Thyroid gland (tissue), 4 donors: ENCODE results near the gene SOX13.

Experiments used
- CTCF ChIP-seq, 6 experiments: fragments of 200-600 bp in 3 of 6; fragments of 450-650 bp in 3 of 6; sonication (generic) in 3 of 6; IDR thresholded peaks; one replicate each; pipeline ENCODE4 v1.5.1; 2016 to 2019; ENCODE audit warnings: antibody characterized with exemption in 6 of 6, mild to moderate bottlenecking in 2 of 6, inconsistent platforms in 1 of 6, moderate library complexity in 1 of 6
- POLR2A ChIP-seq, 2 donors: fragments of 450-650 bp; IDR thresholded peaks; one replicate each; pipeline ENCODE4 v1.6.1; 2017; ENCODE audit warnings: antibody characterized with exemption in 2 of 2, mild to moderate bottlenecking in 2 of 2, moderate library complexity in 1 of 2

- TF ChIP-seq CTCF (IDR thresholded peaks at IDR 0.05) (no peak), POLR2A (IDR thresholded peaks at IDR 0.05) (no peak)
Measured at GRCh38 chr1:204102029-204102611, 29.2 kb downstream of the SOX13 start.
